D721Med (cell line): Measurements from ENCODE around the gene ERGIC1.

Experiments used
- DNase-seq: peaks from one replicate; pipeline ENCODE4 v3.0.0; 2011; ENCODE audit warnings: low spot score; ENCODE audit not compliant: insufficient read length
- FAIRE-seq: peaks from 2 replicates; lab custom pipeline; 2011; peaks lifted over from hg19 to GRCh38; lab: Jason Lieb, UNC
- TF ChIP-seq, protein P1 (sequence below): IDR thresholded peaks from 2 replicates; pipeline ENCODE4 v1.5.1; 2012; ENCODE audit warnings: mild to moderate bottlenecking, control low read depth; ENCODE audit not compliant: insufficient read depth; ENCODE audit errors: missing control alignments

ERGIC1 gene

DNA sequence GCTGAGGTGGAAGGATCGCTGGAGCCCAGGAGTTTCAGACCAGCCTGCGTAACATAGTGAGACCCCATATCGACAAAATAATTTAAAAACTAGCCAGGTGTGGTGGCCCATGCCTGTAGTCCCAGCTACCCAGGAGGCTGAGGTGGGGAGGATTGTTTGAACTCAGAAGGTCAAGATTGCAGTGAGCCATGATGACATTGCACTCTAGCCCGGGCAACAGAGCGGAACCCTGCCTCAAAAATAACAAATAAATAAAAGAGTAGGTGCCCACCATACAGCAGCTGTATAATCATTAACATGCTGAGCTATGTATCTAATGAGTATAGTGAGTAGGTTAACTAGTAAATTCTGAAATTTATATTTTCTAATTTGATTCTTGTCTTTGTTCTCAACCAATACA, 138.5 kb downstream of the ERGIC1 start:
- TF ChIP-seq, protein P1, sequence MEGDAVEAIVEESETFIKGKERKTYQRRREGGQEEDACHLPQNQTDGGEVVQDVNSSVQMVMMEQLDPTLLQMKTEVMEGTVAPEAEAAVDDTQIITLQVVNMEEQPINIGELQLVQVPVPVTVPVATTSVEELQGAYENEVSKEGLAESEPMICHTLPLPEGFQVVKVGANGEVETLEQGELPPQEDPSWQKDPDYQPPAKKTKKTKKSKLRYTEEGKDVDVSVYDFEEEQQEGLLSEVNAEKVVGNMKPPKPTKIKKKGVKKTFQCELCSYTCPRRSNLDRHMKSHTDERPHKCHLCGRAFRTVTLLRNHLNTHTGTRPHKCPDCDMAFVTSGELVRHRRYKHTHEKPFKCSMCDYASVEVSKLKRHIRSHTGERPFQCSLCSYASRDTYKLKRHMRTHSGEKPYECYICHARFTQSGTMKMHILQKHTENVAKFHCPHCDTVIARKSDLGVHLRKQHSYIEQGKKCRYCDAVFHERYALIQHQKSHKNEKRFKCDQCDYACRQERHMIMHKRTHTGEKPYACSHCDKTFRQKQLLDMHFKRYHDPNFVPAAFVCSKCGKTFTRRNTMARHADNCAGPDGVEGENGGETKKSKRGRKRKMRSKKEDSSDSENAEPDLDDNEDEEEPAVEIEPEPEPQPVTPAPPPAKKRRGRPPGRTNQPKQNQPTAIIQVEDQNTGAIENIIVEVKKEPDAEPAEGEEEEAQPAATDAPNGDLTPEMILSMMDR, result no peak

DNA sequence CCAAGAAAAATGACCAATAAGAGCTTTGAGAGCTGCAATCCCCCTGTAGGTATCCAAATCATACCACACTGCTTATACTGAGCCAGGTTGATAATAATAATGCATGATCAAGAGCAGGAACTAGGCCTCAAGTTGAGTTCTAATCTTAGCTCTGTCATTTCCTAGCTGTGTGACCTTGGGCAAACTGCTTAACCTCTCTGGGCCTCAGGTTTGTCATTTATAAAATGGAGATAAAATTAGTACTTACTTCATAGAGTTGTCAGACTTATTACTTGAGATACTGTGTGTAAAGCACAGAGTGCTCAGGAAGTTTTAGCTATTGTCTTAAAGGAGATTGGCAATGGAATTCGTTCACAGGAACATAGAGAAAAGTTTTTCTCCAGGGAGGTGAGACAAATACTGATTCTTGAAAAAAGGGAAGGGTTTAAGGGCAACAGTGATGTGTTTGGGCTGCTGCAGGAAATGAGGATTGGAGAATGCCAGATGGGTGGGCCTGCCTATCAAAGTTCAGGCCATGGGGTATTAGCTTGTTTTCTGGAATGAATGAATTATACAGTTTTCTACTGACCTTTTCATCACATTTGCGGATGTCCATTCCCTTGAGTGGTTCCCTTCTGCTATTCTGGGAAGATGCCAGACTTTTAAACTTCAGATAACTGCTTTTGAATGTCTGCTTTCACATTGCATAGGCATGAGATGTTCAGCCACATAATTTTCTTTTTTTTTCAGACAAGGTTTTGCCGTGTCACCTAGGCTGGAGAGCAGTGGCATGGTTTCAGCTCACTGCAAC, 139.3 kb downstream of the ERGIC1 start:
- FAIRE-seq, result no peak
- DNase-seq, result no peak

More for the DNA sequence above, 138.5 kb downstream of the ERGIC1 start:
- DNase-seq, result no peak
- no peak for FAIRE-seq

DNA sequence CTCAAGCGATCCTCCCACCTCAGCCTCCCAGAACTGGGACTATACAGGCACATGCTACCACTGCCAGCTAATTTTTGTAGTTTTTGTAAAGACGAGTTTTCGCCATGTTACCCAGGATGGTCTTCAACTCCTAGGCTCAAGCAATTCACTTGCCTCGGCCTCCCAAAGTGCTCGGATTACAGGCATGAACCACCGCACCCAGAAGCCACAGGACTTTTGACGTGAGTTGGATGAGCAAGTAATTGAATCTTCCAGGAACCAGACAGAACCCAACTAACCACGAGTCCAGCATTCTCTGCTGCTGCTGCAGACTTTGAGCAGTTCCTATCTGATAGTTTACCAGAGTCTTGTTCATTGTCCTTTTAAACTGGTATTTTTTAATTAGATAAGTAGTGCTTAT, 139.9 kb downstream of the ERGIC1 start:
- no peak for DNase-seq
- no peak for FAIRE-seq
- TF ChIP-seq, protein P1, result no peak

More for the DNA sequence above, 139.3 kb downstream of the ERGIC1 start:
- TF ChIP-seq, protein P1, result no peak

DNA sequence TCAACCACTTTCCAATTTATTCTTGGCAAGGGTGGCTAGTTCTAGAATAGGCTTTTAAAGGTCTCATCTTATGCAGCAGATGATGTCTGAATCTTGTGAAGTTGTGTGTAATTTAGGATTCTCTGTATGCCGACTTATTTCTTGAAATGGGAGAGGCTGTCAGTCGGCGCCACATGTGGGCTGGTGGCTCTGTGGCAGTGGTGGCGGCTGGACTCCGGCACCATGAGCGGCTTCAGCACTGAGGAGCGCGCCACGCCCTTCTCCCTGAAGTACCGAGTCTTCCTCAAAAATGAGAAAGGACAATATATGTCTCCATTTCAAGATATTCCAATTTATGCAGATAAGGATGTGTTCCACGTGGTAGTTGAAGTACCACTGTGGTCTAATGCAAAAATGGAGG, 141.2 kb downstream of the ERGIC1 start:
- DNase-seq, result no peak
- no peak for FAIRE-seq
- TF ChIP-seq, protein P1, result no peak

DNA sequence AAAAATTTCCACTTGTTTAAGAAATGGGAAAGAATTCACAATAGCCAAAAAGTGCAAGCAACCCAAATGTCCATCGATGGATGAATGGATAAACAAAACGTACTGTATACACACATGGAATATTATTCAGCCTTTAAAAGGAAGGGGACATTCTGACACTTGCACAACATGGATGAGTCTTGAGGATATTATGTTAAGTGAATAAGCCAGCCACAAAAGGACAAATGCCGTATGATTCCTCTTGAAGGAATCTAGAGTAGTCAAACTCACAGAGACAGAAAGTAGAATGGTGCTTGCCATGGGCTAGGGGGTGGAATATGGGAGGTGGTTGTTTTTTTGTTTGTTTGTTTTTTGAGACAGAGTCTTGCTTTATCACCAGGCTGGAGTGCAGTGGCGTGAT, 145.7 kb downstream of the ERGIC1 start:
- FAIRE-seq (no peak), DNase-seq (no peak)
- TF ChIP-seq, protein P1, result no peak

DNA sequence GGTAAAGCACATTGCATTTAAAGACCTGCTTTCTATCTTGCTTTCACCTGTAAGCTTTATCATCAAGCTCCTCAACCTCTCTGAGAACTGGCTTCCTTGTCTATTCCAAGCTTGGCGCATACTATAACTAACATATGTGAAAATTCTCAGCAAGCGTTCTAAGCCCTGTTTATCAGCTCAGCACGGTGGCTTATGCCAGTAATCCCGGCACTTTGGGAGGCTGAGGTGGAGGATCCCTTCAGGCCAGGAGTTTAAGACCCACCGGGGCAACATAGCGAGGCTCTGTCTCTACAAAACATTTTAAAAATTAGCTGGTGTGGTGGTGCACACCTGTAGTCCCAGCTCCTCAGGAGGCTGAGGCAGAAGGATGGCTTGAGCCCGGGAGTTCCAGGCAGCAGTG, 147.9 kb downstream of the ERGIC1 start:
- no peak for DNase-seq
- TF ChIP-seq, protein P1, result no peak
- FAIRE-seq, result no peak
